GM19351 (cell line): ENCODE measurements around the gene ALK.

Experiments used
- ATAC-seq: cut with Tn5 transposase; IDR thresholded peaks from one replicate; pipeline ENCODE4 v1.9.1; 2021; ENCODE audit warnings: mild to moderate bottlenecking, moderate library complexity; ENCODE audit not compliant: unreplicated experiment

The ALK gene

DNA sequence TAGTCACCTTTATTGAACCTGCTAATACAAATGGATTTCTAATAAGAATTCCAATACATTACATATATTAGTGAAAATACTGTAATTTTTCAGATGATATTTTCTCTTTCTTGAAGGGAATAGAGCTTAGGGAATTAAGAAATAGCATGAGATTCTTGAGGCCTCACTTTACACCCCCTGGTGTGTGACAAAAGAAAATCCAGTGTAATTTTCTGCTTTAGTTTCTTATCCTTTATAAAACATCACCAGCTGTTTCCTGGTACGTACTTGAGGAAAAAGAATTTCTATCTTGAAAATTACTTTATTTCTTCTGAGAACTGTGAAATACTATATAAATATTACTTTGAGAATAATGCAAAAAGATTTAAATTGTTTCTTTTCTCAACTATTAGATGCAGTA is 734.6 kb downstream of the ALK start:
- ATAC-seq = no peak

- no peak for ATAC-seq
These were observed 736.9 kb downstream of the ALK start for GRCh38 chr2:29184531-29184930.

DNA sequence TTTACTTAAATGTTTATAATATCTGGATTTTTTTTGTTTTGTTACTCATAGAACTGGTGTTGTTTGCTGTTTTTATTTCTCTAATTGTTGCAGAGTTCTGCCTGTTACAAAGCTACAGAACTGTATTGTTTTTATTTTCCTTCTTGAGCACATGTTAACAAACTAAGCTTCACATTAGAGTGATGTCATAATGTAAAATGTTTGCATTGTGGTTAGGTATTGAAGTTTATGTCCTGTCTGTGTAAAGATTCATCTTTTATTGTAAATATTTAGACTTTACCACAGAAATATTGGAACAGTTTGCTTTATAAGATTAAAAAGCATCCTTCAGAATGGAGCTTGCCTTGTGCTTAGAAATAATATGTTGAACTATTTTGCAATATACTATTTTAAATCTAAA is 738.5 kb downstream of the ALK start:
- no peak for ATAC-seq

DNA sequence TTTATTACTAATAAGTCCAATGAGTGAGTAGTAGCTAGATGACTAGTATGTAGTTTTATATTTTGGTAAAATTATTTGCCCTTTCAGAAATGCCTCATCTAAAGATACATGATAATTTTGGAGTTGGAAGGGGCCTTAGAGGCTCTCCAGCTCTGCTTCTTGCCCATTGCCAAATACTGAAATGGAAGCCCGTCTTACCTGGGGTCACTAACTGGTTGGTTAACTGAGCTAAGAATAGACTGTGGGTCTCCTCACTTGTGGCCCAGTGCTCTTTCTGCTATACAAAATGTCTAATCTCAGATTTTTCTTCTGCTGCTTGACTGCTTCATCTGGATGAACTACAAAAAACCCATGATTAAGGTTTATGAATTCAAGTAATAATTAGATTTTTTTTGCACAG is 739.1 kb downstream of the ALK start:
- no peak for ATAC-seq

- ATAC-seq = no peak
These were observed 746.0 kb downstream of the ALK start for GRCh38 chr2:29175338-29175737.

DNA sequence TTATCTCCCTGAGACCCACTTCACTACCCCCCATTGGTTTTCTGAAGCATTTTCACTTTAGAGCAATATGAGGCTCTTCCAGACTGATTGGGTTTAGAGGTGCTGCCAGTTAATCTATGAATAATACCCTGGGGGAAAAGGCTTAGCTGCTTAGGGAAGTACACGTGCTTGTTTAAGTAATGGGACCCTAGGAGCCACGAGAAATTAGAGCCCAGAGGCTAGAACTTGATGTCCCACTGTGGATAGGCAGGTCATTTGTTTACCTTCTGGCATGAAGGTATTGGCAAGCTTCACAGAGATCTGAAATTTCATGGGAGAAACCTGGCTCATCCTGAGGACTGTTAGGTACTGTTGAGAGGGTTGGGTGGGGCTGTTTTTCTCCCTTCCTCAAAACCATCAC is 746.4 kb downstream of the ALK start:
- no peak for ATAC-seq

DNA sequence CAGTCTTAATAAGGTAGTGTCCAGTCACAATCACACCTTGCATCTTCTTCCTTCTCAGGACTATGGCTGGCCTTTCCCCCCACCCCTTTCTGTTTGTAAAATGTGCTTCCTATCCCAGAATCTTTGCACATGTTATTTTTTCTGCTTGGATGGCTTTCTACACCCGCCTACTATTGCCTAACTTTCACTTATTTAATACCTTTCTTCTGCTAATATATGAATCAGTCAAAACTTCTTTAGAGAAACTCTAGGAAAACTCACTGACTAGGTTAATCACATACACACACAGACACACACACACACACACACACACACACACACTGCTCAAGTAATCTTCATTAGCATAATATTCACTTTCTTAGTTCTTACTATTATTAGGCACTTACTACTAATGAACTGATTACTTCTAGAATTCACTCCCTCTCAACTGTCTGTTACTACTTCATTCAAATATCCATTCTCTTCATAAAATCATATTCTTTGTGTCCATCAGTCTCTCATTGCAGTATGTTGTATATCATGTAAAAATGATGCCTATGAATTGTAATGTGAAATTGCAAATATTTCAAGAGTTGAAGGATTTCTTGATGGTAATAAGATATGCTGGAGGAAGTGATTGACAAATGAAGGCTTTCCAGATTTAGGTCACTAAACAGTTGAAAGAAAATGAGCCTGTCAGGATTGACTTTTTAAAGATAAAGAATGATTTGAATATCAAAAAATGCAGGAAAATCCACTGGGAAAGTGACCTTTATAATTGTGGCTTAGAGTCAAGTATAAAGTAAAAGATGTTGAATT is 754.9 kb downstream of the ALK start:
- ATAC-seq = no peak

DNA sequence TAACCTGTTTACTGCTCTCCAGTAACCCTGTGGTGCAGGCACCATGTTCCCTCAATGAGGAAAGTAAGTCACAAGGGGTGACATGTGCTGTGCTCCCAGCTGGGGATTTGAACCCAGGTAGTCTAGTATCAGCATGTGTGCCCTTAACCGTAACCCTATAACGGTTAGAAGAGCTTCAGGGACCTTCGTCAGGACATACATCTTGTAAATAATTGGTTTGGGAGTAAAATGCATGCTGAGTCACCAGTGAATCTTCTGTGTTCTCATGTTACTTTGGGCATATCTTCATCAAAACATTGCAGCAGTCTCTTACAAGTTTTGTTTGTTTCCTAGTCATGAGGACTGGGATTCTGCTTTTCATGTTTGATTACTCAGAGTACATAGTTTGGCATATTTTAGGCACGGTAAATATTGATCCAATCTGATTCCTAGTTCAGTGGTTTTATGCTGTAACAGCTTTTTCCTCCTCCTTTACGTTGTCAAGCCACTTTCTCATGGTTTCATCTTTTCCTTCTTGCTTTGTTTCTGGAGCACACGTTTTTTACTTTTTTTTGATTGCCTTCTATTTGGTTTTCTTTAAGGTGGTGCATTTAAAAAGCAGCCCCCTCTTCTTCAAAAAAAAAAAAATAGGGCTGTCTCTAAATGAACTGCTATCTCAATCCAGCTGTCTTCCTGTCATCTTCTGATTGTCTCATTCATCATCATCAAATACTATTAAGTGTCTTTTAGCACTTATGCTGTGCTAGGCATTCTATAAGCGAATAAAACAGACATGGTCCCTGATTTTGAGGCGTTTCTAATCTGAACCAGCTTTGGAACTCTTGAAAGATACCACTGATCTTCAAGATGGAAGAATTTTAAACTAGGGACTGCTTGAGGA is 755.8 kb downstream of the ALK start:
- no peak for ATAC-seq

GRCh38 chr2:29164091-29164846 is 757.1 kb downstream of the ALK start:
- ATAC-seq = no peak

DNA sequence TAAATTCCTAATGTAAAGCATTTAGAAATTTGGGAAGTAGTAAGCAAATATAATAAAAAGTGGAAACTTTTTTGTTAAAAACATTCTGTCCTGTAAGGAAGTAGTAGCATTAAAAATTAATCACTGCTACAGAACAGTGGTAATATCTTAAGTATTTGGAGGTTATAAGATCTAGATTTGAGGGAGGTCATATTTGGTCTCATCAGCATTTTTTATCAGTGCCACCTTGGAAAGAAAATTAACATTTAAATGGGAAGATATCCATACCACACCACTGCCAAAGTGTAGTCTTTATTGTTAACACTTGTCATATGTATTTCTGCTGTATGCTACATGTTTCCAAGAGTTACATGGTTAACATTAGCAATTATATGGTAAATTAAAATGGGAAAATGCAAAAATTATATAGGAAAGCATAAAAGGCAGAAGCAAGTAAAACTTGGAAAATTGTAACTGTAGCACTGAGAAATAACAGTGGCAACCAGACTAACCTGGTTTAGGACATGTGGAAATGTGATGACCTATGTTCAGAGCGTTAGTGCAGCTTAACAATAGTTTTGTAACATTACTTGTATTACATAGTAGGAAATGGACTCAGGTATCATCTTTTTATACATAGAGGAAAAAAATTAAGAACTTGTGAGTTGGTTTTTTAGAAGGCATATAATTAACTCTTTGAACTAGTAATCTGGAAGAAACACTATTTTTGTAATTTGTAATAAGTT is 759.0 kb downstream of the ALK start:
- no peak for ATAC-seq

DNA sequence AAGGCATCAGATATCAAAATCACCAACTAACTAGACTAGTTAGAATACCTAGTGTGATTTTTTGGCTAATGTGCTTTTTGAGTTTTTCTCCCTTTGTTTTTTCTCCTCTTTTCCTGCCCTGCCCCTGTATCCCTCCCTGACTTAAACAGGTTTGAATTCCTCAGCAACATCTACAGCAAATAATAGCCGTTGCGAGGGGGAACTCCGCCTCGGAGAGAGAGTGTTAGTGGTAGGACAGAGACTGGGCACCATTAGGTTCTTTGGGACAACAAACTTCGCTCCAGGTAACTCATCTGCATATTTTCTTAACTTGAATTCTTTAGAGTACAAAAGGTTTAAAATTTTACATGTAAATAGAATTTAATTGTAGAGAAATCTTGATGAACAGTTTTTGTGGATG is 761.2 kb downstream of the ALK start:
- no peak for ATAC-seq

GRCh38 chr2:29159125-29159524 is 762.3 kb downstream of the ALK start:
- no peak for ATAC-seq

GRCh38 chr2:29157131-29157530 is 764.3 kb downstream of the ALK start:
- no peak for ATAC-seq

GRCh38 chr2:29155578-29155977 is 765.8 kb downstream of the ALK start:
- ATAC-seq = no peak

GRCh38 chr2:29154610-29155009 is 766.8 kb downstream of the ALK start:
- ATAC-seq = no peak

- no peak for ATAC-seq
These were observed 773.4 kb downstream of the ALK start for GRCh38 chr2:29147963-29148362.

- ATAC-seq = no peak
These were observed 775.2 kb downstream of the ALK start for GRCh38 chr2:29146197-29146596.

DNA sequence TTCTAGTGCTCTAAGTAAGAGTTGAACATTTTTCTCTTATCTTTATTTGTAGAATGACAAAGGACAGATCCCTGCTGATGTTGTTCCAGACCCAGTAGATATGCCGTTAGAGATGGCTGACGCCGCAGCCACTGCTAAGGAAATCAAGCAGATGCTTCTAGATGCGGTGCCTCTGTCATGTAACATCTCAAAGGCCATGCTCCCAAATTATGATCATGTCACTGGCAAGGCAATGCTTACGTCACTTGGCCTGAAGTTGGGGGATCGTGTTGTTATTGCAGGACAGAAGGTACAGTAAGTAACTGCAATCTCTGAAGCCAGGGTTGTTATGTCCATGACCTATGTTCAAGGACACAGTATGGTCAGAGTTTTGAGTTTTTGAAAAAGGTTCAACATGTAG is 777.7 kb downstream of the ALK start:
- ATAC-seq = no peak
